Right lobe of liver (tissue), 6 donors: ENCODE results near the gene PCDHAC2. TPM values are rescaled to one million over a fixed set of nuclear protein-coding genes. Genes with fewer than 3 reads are reported as not detected.
A peak's percentile ranks its signal among the peaks of the same experiment; 100 is the strongest.

Experiments used
- ATAC-seq, 4 donors: fragments of 200-7000 bp; cut with Tn5 transposase; one replicate each; pipeline ENCODE4 v1.9.1; 2020; ENCODE audit warnings: mild to moderate bottlenecking in 4 of 4, moderate library complexity in 4 of 4
- DNase-seq, 3 donors: peaks; one replicate each; pipeline ENCODE4 v3.0.0-alpha.2; 2020
- H3K27ac ChIP-seq, 3 donors: fragments of 200-600 bp; one replicate each; pipeline ENCODE4 v1.8.0; 2022
- H3K27me3 ChIP-seq, 2 donors: fragments of 200-600 bp; one replicate each; pipeline ENCODE4 v1.8.0; 2022
- H3K36me3 ChIP-seq, 4 donors: fragments of 200-600 bp; sonication (generic) in 1 of 4; one replicate each; pipeline versions ENCODE4 v1.5.1 to v1.8.0; 2017 to 2022; ENCODE audit warnings: control low read depth in 1 of 4
- H3K4me1 ChIP-seq, 4 donors: fragments of 200-600 bp; sonication (generic) in 1 of 4; one replicate each; pipeline versions ENCODE4 v1.5.1 to v1.8.0; 2017 to 2022; ENCODE audit warnings: control low read depth in 1 of 4
- H3K4me3 ChIP-seq, 3 donors: fragments of 200-600 bp; one replicate each; pipeline ENCODE4 v1.8.0; 2022
- H3K9me3 ChIP-seq, 4 donors: fragments of 200-600 bp; sonication (generic) in 1 of 4; one replicate each; pipeline versions ENCODE4 v1.5.1 to v1.8.0; 2017 to 2022; ENCODE audit warnings: control low read depth in 1 of 4
- POLR2A ChIP-seq: fragments of 450-650 bp; IDR thresholded peaks from one replicate; pipeline ENCODE4 v1.6.1; 2017; ENCODE audit warnings: antibody characterized with exemption, mild to moderate bottlenecking
- WGBS: methylation state at CpG from one replicate; pipeline ENCODE4 v1.1.6; 2018; ENCODE audit warnings: low coverage, low lambda C conversion rate; ENCODE audit not compliant: insufficient coverage; ENCODE audit errors: missing lambda C conversion rate; 5-methylcytosine and 5-hydroxymethylcytosine counted together
- intact Hi-C, 2 donors: fragments of 100-400 bp; cut with DNase I; formaldehyde crosslinking; loops; one replicate each; pipeline versions ENCODE4 v1.11.2 to v1.14.1; 2022
- total RNA-seq, 6 experiments: library from RNA; depleted of rRNA in 2 of 6; stranded (reverse); fragments of >200 nt in 2 of 6; fragmentation: NEBNext Ultra II Directional in 3 of 6; extraction: Animal tissue kit (Norgen Biotek cat#: 25700) in 3 of 6; gene quantifications; one replicate each; pipeline versions ENCODE4 v1.1.0 to v1.2.4, GENCODE V29; 2016 to 2023
- TF ChIP-seq, protein P1 (sequence below), 4 donors: fragments of 200-600 bp in 3 of 4; fragments of 450-650 bp in 1 of 4; IDR thresholded peaks; one replicate each; pipeline versions ENCODE4 v1.5.1 to v1.8.0; 2016 to 2022; ENCODE audit warnings: antibody characterized with exemption in 4 of 4, mild to moderate bottlenecking in 2 of 4
- donor health status: DM: no; HTN: yes; CAD: no.
- donor health status: DM: no; HTN: no; CAD: no.
- donor health status: DM: no; HTN: no; CAD: no.
- donor health status: DM: no; HTN: yes; CAD: no.
- donor health status: DM: no; HTN: yes; CAD: no.

The PCDHAC2 gene
- total RNA-seq, 6 experiments from 2014 or later = 0.68 to 2.2 (median 1.3) TPM

DNA sequence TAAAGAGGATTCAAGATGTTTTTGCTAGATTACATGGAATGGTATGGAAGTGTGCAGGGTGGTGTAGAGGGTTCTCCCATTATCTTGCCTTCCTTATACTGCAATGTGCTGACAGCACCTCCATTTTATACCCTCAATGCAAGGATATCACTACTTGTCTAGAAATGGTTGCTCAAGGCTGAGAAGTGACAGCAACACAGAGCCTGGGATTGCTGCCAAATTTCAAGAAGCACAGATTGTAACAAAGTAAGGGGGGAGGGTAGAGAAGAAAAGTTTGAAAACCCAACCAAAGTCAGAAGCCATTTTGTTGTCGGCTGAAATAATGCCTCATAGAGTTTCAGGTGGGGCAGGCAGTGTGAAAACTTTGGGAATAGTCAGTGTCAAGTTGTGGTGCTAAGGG is 29.8 kb downstream of the PCDHAC2 start:
- no peak overlapping the region for H3K27ac ChIP-seq
- TF ChIP-seq, protein P1, sequence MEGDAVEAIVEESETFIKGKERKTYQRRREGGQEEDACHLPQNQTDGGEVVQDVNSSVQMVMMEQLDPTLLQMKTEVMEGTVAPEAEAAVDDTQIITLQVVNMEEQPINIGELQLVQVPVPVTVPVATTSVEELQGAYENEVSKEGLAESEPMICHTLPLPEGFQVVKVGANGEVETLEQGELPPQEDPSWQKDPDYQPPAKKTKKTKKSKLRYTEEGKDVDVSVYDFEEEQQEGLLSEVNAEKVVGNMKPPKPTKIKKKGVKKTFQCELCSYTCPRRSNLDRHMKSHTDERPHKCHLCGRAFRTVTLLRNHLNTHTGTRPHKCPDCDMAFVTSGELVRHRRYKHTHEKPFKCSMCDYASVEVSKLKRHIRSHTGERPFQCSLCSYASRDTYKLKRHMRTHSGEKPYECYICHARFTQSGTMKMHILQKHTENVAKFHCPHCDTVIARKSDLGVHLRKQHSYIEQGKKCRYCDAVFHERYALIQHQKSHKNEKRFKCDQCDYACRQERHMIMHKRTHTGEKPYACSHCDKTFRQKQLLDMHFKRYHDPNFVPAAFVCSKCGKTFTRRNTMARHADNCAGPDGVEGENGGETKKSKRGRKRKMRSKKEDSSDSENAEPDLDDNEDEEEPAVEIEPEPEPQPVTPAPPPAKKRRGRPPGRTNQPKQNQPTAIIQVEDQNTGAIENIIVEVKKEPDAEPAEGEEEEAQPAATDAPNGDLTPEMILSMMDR (IDR thresholded peaks at IDR 0.05) = no peak
- no peak for TF ChIP-seq POLR2A
- 38% methylated on average over 1 of the region's 1 CpG for WGBS
- H3K4me3 ChIP-seq = no peak overlapping the region
- ATAC-seq = no peak
- H3K9me3 ChIP-seq = no peaks in the 10 kb centered on the region
- no peak for DNase-seq
- intact Hi-C loops = no loop called here
- H3K4me1 ChIP-seq = no peaks in the 10 kb centered on the region
- no peaks in the 10 kb centered on the region for H3K27me3 ChIP-seq
- no peaks in the 10 kb centered on the region for H3K36me3 ChIP-seq

DNA sequence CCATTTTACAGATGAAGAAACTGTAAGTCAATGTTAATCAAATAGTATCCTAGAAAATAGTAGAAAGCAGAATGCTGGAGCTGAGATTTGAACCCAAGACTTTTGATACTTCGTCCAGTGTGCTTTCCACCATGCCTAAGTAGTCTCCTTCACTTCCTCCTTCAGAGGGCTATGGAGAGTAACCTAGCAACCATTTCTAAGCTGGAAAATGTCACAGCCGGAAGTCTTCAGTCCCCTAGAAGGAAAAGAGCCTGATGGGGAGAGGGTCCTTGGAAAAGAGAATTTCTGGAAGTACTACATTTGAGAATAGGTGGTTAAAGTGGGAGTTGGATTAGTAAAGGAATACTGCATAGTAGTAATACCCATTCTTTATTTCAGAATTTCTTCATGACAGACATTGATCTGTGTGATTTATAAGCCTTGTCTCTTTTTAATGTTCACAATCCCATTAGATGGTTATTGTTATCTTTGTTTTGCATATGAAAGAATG is 32.7 kb downstream of the PCDHAC2 start:
- DNase-seq = no peak
- 50% methylated on average over 2 of the region's 2 CpGs for WGBS
- Histone ChIP-seq H3K27me3 (no peaks in the 10 kb centered on the region), H3K27ac (no peak overlapping the region), H3K4me1 (no peaks in the 10 kb centered on the region), H3K4me3 (no peak overlapping the region), H3K9me3 (no peaks in the 10 kb centered on the region), H3K36me3 (no peaks in the 10 kb centered on the region)
- intact Hi-C loops = no loop called here
- ATAC-seq = no peak
- TF ChIP-seq, protein P1 (IDR thresholded peaks at IDR 0.05) = no peak
- TF ChIP-seq POLR2A = no peak

DNA sequence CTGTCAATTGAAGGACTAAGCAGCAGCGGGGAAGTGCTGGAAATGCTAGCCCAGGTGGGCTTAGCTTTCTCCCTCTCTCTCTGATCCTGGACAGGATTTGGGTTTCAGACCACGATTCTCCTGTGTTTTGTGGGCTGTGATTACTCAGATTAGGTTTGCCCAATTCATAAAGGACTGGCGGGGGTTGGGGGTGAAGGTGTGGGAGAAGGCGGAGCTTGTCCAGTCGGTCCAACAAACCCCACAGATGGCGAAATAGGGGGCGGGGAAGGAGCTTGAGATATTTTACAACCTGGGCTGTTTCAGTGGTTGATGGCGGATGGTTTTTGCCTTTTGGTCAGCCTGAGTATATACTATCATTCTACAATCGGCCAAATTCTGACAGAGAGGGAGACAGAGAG is 35.2 kb downstream of the PCDHAC2 start:
- Histone ChIP-seq H3K27me3 (no peaks in the 10 kb centered on the region), H3K4me1 (no peaks in the 10 kb centered on the region), H3K27ac (no peak overlapping the region), H3K9me3 (no peaks in the 10 kb centered on the region), H3K4me3 (no peak overlapping the region), H3K36me3 (no peaks in the 10 kb centered on the region)
- intact Hi-C loops = no loop called here
- 8% methylated on average over 8 of the region's 9 CpGs for WGBS
- ATAC-seq (peak in 1 of 4 donors; percentile 68), DNase-seq (no peak)
- TF ChIP-seq, protein P1 (IDR thresholded peaks at IDR 0.05) = no peak
- no peak for TF ChIP-seq POLR2A

DNA sequence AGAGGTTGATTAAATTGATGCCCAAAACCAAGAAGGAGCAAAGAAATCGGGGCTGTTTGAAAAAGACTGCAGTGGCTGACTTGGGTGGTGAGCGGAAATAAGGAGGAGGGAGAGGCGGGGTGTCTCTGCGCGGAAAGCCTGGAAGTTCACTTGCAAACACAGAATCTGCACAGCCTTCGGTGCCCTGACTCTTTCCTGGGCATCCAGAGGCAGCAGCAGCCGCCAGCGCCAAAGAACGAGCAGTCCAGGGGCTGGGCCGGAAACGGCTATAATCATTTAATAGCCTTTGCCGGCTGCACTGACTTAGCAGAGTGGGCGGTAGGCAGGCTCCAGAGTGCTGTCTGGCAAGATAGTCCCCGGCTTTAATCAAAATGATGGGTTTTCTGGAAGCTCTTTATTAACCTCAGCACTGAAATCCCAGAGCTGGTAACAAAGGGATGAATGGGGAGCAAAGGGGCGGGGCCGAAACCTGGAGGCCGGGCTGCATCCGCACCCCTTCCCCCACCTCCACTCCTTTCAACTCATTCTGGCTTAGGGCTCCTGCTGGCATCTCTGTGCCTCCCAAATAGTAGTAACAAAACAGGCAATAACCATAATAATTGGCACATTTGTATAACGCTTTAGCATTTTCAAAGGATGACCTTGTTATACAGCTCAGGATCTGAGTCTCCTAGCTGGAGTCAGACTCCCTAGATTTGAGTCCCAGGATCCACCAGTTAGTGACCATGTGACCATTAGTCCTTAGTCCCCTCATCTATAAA is 35.7 kb downstream of the PCDHAC2 start:
- H3K27ac ChIP-seq = no peak overlapping the region
- H3K4me1 ChIP-seq = no peaks in the 10 kb centered on the region
- H3K4me3 ChIP-seq = no peak overlapping the region
- ATAC-seq (peak; percentile 39 to 70 (median 48)), DNase-seq (peak in 2 of 3 donors; percentile 22 to 46)
- H3K27me3 ChIP-seq = no peaks in the 10 kb centered on the region
- H3K36me3 ChIP-seq = no peaks in the 10 kb centered on the region
- intact Hi-C loops = no loop called here
- H3K9me3 ChIP-seq = no peaks in the 10 kb centered on the region
- TF ChIP-seq, protein P1 (IDR thresholded peaks at IDR 0.05) = no peak
- TF ChIP-seq POLR2A = no peak
- 9% methylated on average over 17 of the region's 19 CpGs for WGBS
